GM13977 (cell line): ENCODE data around the gene TEX264.

Experiments
- DNase-seq: peaks from one replicate; pipeline ENCODE4 v3.0.0; 2012; ENCODE audit warnings: low spot score
- in situ Hi-C: fragments of 300-500 bp; cut with MboI; formaldehyde crosslinking; loops from one replicate; pipeline ENCODE4 v1.12.0; 2022; ENCODE audit warnings: low sequenced_read_pairs, low pct_unique_long_range_greater_than_20kb, mixed read lengths, inconsistent platforms; ENCODE audit not compliant: unreplicated experiment
- TF ChIP-seq, protein P1 (sequence below): IDR thresholded peaks from 2 replicates; pipeline ENCODE4 v1.5.1; 2012; ENCODE audit warnings: mild to moderate bottlenecking, control low read depth; ENCODE audit not compliant: insufficient read depth; ENCODE audit errors: extremely low read depth, missing control alignments

The TEX264 gene

DNA sequence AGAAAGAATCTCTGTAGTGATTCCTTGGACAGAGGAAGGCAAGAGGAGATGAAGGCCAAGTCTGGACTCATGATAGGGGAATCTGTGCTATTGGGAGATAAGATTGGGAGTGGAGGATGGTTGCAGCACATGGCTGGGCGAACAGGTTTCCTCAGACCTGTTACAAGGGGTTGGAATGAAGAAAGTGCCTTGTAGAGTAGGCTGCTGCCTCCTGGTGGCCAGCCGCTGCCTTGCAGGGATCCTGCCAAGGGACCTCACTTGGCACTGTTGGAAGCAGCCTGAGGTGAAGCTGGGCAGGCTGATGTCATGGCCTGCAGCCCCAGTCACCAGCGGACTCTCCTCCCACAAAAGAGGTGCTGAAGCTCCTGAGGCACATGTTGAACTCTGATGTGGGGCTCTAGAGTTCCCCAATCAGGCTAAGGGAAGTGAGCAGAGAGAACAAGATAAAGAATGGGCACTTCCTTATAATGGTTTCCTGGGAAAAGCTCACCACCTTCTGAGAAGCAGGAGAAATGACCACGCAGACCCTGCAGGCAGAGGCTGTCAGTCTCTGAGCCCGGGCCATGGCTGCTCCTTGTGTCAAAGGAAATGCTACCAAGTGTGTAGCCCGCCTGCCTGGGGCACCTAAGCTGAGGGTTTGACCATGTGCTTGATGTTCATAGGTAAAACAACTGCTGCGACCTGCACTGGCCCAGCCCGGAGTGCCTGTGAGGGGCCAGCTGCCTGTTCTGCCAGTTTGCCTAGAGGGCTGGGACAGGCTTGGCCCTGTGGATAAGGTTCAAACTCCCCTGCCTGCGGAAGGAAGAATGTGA, 1.6 kb upstream of the TEX264 start:
- in situ Hi-C loops = loop anchor here (10.0 kb wide), 1 partner anchor 165 kb away; the partner anchor contains the start of gene DCAF1
- TF ChIP-seq, protein P1, sequence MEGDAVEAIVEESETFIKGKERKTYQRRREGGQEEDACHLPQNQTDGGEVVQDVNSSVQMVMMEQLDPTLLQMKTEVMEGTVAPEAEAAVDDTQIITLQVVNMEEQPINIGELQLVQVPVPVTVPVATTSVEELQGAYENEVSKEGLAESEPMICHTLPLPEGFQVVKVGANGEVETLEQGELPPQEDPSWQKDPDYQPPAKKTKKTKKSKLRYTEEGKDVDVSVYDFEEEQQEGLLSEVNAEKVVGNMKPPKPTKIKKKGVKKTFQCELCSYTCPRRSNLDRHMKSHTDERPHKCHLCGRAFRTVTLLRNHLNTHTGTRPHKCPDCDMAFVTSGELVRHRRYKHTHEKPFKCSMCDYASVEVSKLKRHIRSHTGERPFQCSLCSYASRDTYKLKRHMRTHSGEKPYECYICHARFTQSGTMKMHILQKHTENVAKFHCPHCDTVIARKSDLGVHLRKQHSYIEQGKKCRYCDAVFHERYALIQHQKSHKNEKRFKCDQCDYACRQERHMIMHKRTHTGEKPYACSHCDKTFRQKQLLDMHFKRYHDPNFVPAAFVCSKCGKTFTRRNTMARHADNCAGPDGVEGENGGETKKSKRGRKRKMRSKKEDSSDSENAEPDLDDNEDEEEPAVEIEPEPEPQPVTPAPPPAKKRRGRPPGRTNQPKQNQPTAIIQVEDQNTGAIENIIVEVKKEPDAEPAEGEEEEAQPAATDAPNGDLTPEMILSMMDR = peak; percentile 99
- peak; percentile 73 for DNase-seq

DNA sequence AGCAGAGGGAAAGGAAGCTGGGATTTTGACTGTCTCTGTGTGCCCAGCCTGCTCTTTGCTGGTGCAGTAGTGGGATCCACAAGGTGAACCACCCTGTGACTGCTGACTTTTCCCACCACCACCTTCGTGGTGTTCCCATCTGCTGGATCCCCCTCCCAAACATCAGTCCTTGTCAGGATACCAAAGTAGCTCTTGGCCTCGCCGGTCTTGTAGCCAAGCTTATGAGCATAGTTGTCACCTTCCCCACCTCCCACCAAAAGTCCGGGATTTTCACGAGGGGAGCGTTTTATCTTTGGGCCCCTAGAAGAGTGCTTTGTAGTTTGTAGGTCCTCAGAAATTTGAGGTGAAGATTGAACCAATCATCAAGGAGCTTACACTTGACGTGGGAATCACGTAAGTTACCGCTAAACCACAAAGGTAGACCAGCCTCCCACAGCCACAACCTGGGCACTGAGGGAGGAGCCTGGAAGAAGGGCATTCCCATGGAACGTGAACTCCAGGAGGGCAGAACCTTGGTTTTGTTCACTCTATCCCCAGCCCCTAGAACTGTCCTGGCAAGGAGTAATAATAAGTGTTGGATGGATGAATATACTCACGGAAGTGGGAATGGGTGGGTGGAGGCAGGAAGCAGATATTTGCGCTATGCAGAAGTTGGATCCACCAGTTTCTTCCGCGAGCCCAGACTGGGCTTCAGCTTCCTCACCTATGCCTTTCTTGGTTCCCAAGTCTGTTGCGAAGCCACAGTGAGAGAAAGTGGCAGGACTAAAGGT, 814 bp upstream of the TEX264 start:
- DNase-seq = no peak
- TF ChIP-seq, protein P1 = no peak
- in situ Hi-C loops = no loop called here

DNA sequence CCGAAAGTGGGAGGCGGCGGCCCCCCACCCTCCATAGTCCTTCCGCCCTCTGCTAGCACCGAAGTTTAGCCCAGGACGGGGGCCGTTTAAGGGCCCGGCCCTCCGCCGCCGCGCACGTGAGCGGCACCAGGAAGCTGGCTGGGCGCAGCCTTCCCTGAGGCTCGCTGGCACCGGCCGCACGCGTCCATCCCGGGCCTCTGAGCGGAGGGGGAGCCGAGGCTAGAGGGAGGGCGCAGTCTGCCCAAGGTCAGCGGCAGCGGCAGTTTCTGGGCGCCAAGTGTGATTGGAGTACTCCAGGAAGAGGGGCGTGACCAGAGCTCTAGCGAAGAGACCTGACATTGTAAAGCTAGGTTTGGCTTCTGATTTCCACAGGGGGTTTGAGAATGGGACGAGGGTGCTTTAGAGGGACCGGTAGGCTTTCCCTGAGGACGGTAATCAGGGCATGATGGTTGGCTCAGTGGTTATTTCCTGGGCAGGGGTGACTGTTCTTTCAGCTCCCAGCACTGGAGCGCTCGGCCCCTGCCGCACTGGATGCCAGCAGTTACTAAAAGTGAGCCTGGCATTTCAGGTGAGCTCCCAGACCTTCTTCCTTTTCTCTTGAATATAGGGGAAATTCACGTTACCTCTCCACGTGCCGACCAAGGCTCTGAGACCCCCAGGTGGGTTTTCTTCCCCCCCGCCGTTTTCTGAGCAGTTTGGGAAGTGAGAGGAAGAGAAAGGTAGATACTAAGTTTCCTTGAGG, 853 bp downstream of the TEX264 start:
- in situ Hi-C loops = no loop called here
- DNase-seq = peak; percentile 80
- TF ChIP-seq, protein P1 = no peak

DNA sequence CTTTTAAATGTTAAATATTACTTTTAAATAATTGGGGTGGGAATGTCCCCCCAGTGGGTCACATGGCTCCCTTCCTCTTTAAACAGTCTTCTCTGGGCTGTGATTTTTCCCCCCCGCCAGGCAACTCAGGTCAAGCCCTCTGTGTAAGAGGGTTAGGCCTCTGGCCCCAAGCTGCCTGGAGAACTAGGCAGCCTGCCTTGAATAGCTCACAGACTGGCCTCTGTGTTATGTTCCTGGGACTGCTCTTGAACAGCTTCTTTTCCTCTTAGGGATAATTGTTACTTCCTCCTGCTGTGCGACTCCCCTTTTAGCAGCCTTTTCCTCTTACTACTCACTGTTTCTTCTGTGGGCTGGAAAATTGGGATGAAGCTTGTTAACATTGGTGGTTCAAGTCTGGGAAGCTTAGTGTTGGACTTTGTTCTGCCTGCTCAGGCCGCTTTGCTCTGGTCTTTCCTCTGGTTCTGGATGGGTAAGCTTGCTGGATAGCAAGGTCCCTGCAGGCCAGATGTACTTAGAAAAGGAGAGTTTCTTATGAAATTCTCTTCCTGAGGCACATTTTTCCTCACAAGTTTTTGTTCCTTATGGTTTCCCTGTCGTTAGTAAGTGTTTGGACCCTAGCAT, 2.2 kb downstream of the TEX264 start:
- DNase-seq = no peak
- in situ Hi-C loops = no loop called here
- TF ChIP-seq, protein P1 = no peak

DNA sequence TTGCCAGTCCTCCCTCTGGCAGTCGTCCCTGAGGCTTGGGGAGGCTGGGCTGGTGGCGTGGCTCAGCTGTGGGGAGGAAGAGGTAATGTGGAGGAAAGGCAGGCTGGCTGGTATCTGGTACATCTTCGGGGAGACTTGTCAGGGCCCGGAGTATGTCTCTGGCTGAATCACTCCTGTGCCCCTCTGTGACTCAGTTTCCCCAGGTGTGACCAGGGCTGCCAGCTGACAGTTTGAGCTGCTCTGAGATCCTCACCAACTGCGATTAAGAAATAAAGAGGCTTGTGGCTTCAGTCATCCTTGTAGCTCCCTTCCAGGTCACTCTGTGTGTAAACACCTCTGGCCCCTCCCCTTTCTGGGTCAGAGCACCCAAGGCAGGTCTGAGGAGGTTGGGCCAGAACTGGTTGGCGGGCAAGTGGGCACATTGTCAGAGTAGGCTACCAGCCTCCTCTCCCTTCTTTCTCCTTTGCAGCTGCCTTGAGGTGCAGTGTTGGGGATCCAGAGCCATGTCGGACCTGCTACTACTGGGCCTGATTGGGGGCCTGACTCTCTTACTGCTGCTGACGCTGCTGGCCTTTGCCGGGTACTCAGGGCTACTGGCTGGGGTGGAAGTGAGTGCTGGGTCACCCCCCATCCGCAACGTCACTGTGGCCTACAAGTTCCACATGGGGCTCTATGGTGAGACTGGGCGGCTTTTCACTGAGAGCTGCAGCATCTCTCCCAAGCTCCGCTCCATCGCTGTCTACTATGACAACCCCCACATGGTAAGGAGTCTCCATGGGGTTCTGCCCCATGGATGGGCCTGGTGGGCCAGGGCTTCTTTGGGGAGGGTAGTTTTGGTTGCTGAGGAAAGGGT, 3.0 kb downstream of the TEX264 start:
- TF ChIP-seq, protein P1 = no peak
- no peak for DNase-seq
- in situ Hi-C loops = no loop called here
